Heart left ventricle (tissue), 16 donors: ENCODE measurements around the gene PHF2. TPM values are rescaled to one million over a fixed set of nuclear protein-coding genes. Genes with fewer than 3 reads are reported as not detected.

ENCODE experiments used
- ATAC-seq, 4 donors: fragments of 200-7000 bp; cut with Tn5 transposase; one replicate each; pipeline ENCODE4 v1.9.1; 2020 to 2022; ENCODE audit warnings: moderate library complexity in 4 of 4, mild to moderate bottlenecking in 3 of 4, moderate number of reproducible peaks in 1 of 4
- DNase-seq, 5 donors: peaks; one replicate each; pipeline ENCODE4 v3.0.0-alpha.2; 2020
- H3K27ac ChIP-seq, 12 donors: fragments of 200-600 bp; sonication (generic) in 4 of 12; one replicate each; pipeline versions ENCODE4 v1.5.0 to v1.8.0; 2016 to 2022; ENCODE audit warnings: mild to moderate bottlenecking in 2 of 12
- H3K27me3 ChIP-seq, 9 donors: fragments of 200-600 bp; sonication (generic) in 2 of 9; one replicate each; pipeline versions ENCODE4 v1.5.1 to v1.8.0; 2016 to 2022; ENCODE audit warnings: mild to moderate bottlenecking in 3 of 9
- H3K36me3 ChIP-seq, 9 donors: fragments of 200-600 bp; sonication (generic) in 2 of 9; one replicate each; pipeline versions ENCODE4 v1.5.0 to v1.8.0; 2018 to 2022; ENCODE audit warnings: mild to moderate bottlenecking in 2 of 9
- H3K4me1 ChIP-seq, 12 donors: fragments of 200-600 bp; sonication (generic) in 4 of 12; one replicate each; pipeline versions ENCODE4 v1.5.0 to v1.8.0; 2016 to 2022; ENCODE audit warnings: mild to moderate bottlenecking in 3 of 12
- H3K4me3 ChIP-seq, 12 donors: fragments of 200-600 bp; sonication (generic) in 4 of 12; one replicate each; pipeline versions ENCODE4 v1.5.0 to v1.8.0; 2017 to 2022; ENCODE audit warnings: mild to moderate bottlenecking in 9 of 12, moderate library complexity in 4 of 12
- H3K9me3 ChIP-seq, 12 donors: fragments of 200-600 bp; sonication (generic) in 4 of 12; one replicate each; pipeline versions ENCODE4 v1.5.0 to v1.8.0; 2016 to 2022; ENCODE audit warnings: mild to moderate bottlenecking in 1 of 12
- CTCF ChIP-seq, 12 donors: fragments of 200-600 bp; sonication (generic) in 4 of 12; IDR thresholded peaks; one replicate each; pipeline versions ENCODE4 v1.5.0 to v1.8.0; 2018 to 2022; ENCODE audit warnings: antibody characterized with exemption in 12 of 12, mild to moderate bottlenecking in 5 of 12
- POLR2A ChIP-seq, 2 donors: fragments of 450-650 bp; IDR thresholded peaks; one replicate each; pipeline ENCODE4 v1.6.1; 2017; ENCODE audit warnings: antibody characterized with exemption in 2 of 2, mild to moderate bottlenecking in 2 of 2, moderate library complexity in 2 of 2
- WGBS, 4 donors: extraction: QIAGEN DNeasy Blood & Tissue Kit in 2 of 4; methylation state at CpG; one replicate each; pipeline versions ENCODE4 v1.1.5 to v1.1.7; 2013 to 2018; 5-methylcytosine and 5-hydroxymethylcytosine counted together
- intact Hi-C, 10 donors: fragments of 100-400 bp; cut with DNase I; formaldehyde crosslinking; loops; one replicate each; pipeline versions ENCODE4 v1.11.1 to v1.14.2; 2022
- polyA plus RNA-seq, 2 donors: library from polyadenylated mRNA; stranded (reverse); fragments of 200-250 nt; gene quantifications; one replicate each; pipeline ENCODE4 v1.2.3, GENCODE V29; 2013
- total RNA-seq, 9 donors: library from RNA; depleted of rRNA in 2 of 9; stranded (reverse); fragments of >200 nt in 2 of 9; fragmentation: NEBNext Ultra II Directional in 3 of 9; extraction: Animal tissue kit (Norgen Biotek cat#: 25700) in 3 of 9; gene quantifications; one replicate each; pipeline versions ENCODE4 v1.1.0 to v1.2.4, GENCODE V29; 2016 to 2023
- donor health status: ischemic (EF 13 %, LVEDD 7.1; RV severe dilation, severe dysfunction).
- donor health status: healthy with polysubstance abuse.
- donor health status: DM: no; HTN: yes; CAD: no.
- donor health status: DM: no; HTN: no; CAD: no.
- donor health status: ischemic (EF 25% LVEDD 6.9; RV normal size, moderate dysfunction).
- donor health status: ischemic (EF 25% LVEDD 5.7; RV mildly dilated, moderate dysfunction).
- donor health status: healthy.
- donor health status: DM: yes; HTN: yes; CAD: no.
- donor health status: ischemic (EF 35%, LVEDD 5.7; RV mildly dilated, moderate dysfunction).
- donor health status: nonischemic (EF 11% LVEDD 7.7; RV severe dilation, severe dysfunction).
- donor health status: DM: yes; HTN: yes; CAD: no.
- donor health status: PGD.
- donor health status: ischemic (EF 29% LVEDD 5.4; RV normal size, mild dysfunction).
- donor health status: nonischemic (EF 23%, LVEDD 6.1; RV moderate dilation, normal function).

The PHF2 gene
- total and polyA plus RNA-seq, 11 donors, result 18.8 to 37.2 (median 22.1) TPM

- Histone ChIP-seq H3K27me3 (no peaks in the 10 kb centered on the region), H3K4me1 (peaks cover 0 to 15% (median 0%) of the 10 kb centered on the region in 12 donors), H3K4me3 (no peak overlapping the region), H3K9me3 (peaks cover 0 to 29% (median 0%) of the 10 kb centered on the region in 12 donors), H3K27ac (no peak overlapping the region), H3K36me3 (peaks cover 3 to 80% (median 61%) of the 10 kb centered on the region in 9 donors)
- intact Hi-C loops, result no loop called here
- TF ChIP-seq POLR2A (IDR thresholded peaks at IDR 0.05) (no peak), CTCF (IDR thresholded peaks at IDR 0.05) (no peak)
- ATAC-seq (peak in 2 of 4 donors; percentile 11 to 25), DNase-seq (peak in 3 of 5 donors; percentile 4 to 47 (median 13))
- 81 to 93% (median 87%) methylated on average over 11 to 13 of the region's 13 CpGs for WGBS, 4 donors
Observed at GRCh38 chr9:93635186-93636107, 59.1 kb downstream of the PHF2 start.

GRCh38 chr9:93636172-93636661 is 59.8 kb downstream of the PHF2 start:
- peaks cover 3 to 75% (median 55%) of the 10 kb centered on the region in 9 donors for H3K36me3 ChIP-seq
- H3K27ac ChIP-seq, result no peak overlapping the region
- DNase-seq (peak in 2 of 5 donors; percentile 13 to 26), ATAC-seq (peak in 1 of 4 donors; percentile 19)
- 95 to 98% (median 97%) methylated on average over 12 to 15 of the region's 15 CpGs for WGBS, 4 donors
- intact Hi-C loops, result no loop called here
- H3K4me1 ChIP-seq, result peaks cover 0 to 20% (median 0%) of the 10 kb centered on the region in 12 donors
- H3K27me3 ChIP-seq, result no peaks in the 10 kb centered on the region
- no peak for TF ChIP-seq POLR2A (IDR thresholded peaks at IDR 0.05)
- TF ChIP-seq CTCF (IDR thresholded peaks at IDR 0.05), result no peak
- H3K4me3 ChIP-seq, result no peak overlapping the region
- peaks cover 0 to 29% (median 0%) of the 10 kb centered on the region in 12 donors for H3K9me3 ChIP-seq

DNA sequence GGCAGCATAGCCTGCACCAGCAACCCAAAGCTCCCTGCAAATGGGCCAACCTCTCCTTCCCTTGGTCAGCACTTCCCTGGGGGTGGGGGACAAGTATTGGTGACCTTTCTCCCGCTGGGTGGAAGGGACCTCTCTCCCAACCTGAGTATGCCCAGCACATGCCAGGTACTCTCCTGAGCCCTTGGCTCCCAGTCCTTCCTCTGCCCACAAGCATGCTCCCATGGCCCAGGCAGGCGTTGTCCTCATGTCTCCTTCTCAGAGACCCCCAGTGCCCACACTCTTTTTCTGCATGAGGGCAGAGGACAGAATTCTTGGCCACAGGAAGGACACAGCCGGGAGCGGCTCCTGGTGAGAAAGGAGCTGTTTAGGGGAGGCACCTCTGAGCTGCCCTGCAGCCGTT is 60.3 kb downstream of the PHF2 start:
- ATAC-seq (no peak), DNase-seq (peak in 2 of 5 donors; percentile 13 to 21)
- Histone ChIP-seq H3K36me3 (peaks cover 3 to 75% (median 53%) of the 10 kb centered on the region in 9 donors), H3K27me3 (no peaks in the 10 kb centered on the region), H3K9me3 (peaks cover 0 to 29% (median 0%) of the 10 kb centered on the region in 12 donors), H3K27ac (no peak overlapping the region), H3K4me3 (no peak overlapping the region), H3K4me1 (peaks cover 0 to 21% (median 0%) of the 10 kb centered on the region in 12 donors)
- TF ChIP-seq CTCF (IDR thresholded peaks at IDR 0.05), result no peak
- no peak for TF ChIP-seq POLR2A (IDR thresholded peaks at IDR 0.05)
- intact Hi-C loops, result no loop called here
- 71 to 98% (median 90%) methylated on average over 4 to 5 of the region's 5 CpGs for WGBS, 4 donors

GRCh38 chr9:93637886-93638285 is 61.5 kb downstream of the PHF2 start:
- intact Hi-C loops, result no loop called here

More at GRCh38 chr9:93637886-93638285, 61.5 kb downstream of the PHF2 start:
- WGBS, 4 donors, result 84 to 99% (median 99%) methylated on average over 3 of the region's 3 CpGs
- no peak for TF ChIP-seq CTCF (IDR thresholded peaks at IDR 0.05)
- TF ChIP-seq POLR2A (IDR thresholded peaks at IDR 0.05), result no peak
- Histone ChIP-seq H3K4me1 (peaks cover 0 to 23% (median 0%) of the 10 kb centered on the region in 12 donors), H3K27me3 (no peaks in the 10 kb centered on the region), H3K9me3 (peaks cover 0 to 29% (median 0%) of the 10 kb centered on the region in 12 donors), H3K4me3 (no peak overlapping the region), H3K36me3 (peaks cover 3 to 73% (median 52%) of the 10 kb centered on the region in 9 donors), H3K27ac (no peak overlapping the region)
- no peak for ATAC-seq
- DNase-seq, result no peak
